ENCODE measurements around the gene HRNR.
A peak's percentile ranks its signal among the peaks of the same experiment; 100 is the strongest.

The HRNR gene

DNA sequence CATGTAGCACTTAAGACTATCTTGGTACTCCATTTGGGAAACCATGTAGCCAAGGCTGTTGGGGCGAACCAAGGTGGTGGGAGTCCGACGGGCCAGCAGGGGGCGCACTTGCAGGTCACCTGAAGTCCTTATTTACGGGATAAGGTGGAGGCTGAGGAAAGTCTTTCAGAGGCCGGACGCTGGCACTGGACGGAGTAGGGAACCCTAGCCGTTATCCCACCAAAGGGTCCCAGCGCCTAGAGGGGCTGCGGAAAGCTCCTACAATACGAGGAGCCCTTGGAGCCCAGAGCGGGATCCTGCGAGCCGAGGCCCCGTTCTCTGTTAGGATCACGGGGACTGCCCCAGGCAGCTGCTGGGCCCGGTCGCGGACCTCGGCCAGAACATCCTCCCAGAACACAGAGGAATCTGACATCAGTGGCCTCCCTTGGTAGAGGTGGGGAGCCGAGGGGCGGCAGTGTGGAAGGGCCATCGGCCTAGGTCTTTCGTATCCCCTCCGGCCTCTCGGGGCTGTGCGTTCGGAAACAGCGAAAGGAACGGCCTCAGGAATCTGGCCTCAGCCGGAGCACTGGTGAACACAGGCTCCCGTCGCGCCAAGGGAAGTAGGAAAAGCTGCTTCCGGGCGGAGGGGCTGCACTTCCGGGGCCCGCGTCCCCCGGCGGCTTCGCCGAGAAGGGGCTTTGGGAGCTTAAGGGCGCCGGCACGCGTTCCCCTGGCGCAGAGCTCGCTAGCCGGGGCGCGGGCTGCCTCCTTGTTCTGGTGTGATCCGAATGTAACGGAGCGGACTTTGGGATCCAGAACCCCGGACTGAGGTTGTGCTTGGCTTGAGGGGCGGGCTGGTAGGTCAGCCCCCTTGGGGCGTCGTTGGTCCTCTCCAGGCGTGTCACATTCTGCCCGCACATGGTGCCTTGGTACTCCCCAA lies 35.1 kb downstream of the HRNR start:
- DNase-seq: peak; percentile 87

DNA sequence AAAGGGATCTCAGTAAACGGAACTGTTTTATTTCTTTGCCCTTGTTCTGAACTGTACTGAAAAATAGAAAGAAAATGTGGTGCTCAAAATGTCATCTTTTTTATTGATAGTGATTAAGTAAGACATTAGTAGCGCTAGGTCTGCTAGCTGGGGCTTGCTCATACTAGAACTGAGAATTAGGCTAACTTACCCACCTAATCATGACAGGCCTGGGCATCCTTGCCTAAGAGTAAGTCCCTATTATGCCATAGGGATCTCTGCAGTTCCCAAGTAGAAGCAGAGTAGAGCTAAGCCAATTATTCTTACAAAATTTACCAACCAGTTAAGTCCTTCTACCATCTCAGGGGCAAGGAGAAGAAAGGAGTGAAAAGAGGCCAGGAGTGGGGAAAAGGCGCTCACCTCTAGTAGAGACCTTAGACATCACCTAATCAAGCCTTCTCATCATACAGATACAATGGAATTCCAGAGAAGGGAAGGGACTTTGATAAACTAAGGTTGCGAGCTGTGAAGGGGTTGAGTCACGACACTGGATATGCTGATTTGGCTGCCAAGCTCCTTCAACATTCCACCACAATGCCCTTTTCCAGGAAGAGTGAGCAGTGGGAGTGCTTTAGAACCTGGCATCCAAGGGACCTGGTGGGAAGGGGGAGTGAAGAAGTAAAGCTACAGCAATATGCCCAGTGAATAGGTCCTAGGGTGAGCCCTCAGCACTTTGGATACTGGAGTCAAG lies 37.3 kb downstream of the HRNR start:
- no peak for DNase-seq

GRCh38 chr1:152185544-152186391 lies 38.2 kb downstream of the HRNR start:
- peak; percentile 27 for DNase-seq

DNA sequence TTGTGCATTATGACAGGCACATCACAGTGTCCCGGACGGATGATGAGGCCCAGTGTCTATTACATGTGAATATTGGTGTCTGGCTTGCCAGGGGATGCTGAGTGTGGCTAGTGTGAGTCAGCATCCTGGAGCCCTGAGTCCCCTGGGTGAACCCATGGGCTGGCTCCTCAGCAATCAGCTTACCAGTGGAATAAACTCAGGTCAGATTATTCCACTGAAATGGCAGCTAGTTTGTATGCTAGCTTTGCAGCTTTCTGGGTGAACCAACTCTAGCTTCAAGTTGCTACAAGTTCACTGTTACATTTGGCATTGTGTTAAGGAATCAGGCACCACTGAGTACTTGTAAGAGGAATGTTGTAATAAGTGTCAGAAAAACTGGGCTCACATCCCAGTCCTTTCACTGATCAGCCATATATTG lies 41.0 kb downstream of the HRNR start:
- peak; percentile 28 for DNase-seq

DNA sequence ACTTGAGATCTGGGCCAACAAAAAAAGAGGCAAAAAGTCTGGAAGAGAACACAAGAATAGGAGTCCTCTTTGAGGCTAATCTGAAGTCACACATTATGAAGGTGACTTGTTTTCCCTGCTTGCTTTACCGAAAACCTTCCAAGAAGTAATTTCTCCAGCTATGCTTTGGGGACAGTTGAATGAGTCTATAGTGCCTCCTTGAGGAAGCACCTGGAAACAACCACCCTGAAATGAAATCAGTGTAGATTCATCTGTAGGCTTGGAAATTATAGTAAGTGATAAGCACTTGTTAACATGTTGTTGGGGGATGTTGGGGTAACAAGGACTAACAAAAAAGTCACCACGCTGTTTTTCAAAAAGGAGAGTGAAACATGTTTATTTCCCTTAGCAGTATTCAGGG lies 41.6 kb downstream of the HRNR start:
- DNase-seq: no peak

DNA sequence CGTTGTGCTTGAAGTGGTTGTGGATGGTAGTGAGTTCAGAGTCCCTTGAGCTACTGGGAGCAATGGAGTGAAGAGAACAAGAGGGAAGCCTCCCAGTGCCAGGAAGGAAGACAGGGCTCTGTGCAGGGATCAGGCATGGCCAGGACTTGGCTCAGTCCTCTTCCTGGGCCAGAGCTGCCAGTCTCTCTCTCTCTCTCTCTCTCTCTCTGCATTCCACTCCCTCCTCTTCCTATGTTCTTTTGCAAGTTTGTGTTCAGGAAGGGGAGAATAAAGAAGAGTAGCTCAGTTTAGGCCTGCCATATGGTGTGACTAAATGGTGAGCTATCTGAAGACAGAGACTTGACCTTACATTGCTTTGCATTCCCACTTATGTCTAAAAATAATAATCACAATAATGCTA lies 44.4 kb downstream of the HRNR start:
- no peak for DNase-seq

DNA sequence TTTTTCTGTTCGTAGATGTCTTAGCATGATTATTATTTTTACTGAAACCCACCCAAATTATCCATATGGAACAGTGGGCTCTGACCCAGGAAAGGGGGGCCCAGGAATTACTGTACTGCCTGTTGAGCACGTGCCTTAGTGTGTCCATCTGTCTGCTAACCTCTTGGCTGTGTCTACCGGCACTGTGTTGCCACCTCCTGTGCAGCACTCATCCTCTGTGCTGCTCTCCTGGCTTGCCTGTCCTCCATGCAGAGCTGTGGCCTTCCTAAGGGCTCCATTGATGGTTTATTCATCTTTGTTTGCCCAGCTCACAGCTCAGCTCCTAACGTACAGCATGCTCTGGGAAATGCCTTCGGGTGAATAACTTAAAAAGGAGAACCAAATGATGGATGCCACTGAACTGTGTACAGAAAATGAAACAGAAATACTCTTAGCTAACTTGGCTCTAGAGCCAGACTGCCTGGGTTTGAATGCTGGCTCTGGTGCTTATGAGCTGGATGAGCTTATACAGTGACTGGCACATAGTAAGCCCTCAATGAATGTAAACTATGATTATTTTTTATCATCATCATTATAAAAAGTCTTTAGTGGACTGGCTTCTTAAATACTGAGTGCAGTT lies 53.6 kb downstream of the HRNR start:
- DNase-seq: no peak

GRCh38 chr1:152169366-152170025 lies 54.5 kb downstream of the HRNR start:
- DNase-seq: no peak

- DNase-seq: no peak
Measured at GRCh38 chr1:152168535-152168868, 55.5 kb downstream of the HRNR start.

DNA sequence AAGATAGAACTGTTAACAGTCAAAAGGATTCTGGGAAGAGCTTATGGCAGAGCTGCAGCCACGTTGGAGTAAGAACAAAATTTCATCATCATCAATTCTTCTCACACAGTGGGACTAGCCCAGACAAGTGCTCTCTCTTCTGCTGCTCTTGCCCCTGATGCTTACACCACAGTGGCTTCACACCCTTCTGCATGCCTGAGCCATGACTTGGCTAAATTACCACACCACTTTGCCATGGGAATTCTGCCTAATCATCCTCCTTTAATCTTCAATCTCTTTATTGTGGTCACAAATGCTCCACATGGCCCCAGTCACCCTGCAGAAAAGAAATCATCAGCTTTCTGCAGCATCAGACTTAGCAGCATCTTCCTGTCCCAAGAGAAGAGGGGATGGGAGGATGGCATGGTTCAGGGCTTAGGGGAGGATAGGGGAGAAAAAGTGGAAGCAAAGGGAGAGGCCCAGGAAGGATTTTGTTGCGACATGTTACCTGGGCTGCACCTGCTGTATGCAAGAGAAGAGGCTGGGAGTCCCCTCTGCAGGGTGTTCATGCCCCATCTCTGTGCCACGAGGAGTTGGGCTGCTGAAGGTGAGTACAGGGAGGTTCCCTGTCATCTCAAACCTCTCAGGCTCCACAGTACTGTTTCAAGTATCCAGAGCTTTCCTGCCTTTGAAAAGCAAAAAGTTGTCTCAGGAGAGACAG lies 56.0 kb downstream of the HRNR start:
- no peak for DNase-seq

DNA sequence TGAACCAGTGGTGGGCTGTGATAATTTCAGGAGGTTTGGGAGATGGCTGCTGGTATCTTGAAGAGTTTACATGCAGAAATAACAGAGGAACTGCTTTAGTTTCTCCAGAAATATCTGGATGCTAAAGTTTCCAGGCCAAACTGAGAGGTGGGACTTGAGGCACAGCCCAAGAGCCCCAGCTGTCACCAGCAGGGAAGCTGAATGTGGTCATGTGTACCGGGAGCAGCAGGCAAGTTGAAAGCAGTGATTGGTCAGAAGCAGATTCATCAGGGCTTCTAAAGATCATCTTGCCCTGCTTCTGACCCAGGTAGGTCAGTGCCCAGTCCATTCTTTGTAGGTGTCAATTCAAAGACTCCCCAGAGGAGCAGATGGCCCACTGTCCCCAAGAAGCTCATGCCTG lies 57.0 kb downstream of the HRNR start:
- no peak for DNase-seq

GRCh38 chr1:152165286-152166077 lies 58.5 kb downstream of the HRNR start:
- DNase-seq: no peak

- DNase-seq: no peak
Measured at GRCh38 chr1:152164517-152165136, 59.4 kb downstream of the HRNR start.

- no peak for DNase-seq
Measured at GRCh38 chr1:152162792-152163463, 61.1 kb downstream of the HRNR start.
